Measurements from ENCODE around the gene MYPN.
"Not testable (repeated sequence)": the region's sequence is repeated elsewhere in the genome, so short reads cannot be mapped to it uniquely, and the experiment has no call there.

The MYPN gene

DNA sequence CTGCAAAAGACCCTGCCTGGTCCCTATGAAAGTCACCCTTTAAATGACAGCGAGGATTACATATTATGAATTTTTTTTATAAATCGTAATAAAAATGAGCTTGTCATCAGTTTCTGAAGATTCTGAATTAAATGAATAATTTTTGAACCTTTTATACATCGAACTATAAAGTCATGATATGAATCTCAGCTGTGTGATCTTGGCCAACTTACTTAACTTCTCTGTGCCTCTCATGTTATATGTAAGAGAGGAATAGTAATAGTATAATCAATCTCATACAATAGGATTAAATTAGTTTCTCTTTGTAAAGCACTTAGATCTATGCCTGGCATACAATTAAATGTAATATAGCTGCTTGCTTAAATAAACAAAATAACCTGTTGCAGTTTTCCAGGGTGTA is 127.9 kb downstream of the MYPN start:
- DNase-seq = no peak

DNA sequence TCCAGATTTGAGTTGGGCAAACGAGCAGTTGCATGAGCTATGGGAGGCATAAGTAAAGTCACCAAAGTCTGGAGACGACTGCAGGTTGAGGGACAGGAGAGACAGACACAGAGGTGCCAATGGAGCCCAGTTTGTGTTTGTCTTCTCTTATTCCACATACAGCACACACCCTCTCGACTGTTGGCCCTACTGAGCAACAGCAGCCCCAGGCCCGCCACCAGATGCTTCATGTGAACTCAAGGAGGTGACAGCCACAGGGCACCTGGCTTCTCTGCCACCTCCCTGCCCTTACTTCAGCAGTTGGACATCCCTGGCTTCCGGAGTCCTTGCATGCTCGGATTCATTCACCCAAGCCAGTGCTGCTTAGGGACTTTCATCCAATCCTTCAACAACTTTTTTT is 129.1 kb downstream of the MYPN start:
- DNase-seq = no peak

DNA sequence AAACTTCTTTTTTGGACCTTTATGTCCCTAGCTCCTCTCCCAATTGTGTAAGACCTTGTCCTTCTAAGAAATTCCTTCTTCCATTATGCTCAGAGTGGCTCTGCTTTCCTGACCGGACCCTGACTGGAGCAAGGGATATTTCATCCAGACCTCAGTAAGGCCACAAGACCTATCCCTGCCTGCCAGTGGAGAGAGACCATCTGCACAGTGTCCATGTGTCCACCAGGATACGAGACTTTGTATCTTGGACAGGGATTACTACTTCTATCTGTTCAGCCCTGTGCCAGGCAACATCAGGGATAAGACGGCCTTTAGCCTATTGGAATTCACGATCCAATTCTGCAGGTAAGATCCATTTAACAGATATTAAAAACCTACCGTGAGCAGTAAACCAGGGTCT is 129.8 kb downstream of the MYPN start:
- no peak for DNase-seq

- no peak for DNase-seq
These were observed 130.4 kb downstream of the MYPN start for GRCh38 chr10:68239596-68240150.

DNA sequence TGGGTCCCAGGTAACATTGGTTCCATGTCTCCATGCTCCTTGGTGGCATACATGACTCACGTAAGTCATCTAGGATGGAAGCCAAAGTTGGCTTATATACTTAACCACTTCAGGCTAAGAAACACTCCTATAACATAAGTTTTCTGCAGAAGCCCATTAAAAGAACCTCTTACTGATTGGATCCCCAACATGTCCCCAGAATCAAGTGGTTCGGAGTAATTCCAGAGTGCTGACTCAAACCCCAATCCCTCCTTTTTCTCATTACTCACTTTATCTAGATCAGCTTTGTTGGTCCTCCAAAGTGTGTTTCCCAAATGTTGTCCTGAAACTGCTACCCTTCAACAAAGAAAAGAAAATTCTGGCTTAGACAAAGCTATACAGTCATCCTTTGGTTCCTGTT is 132.8 kb downstream of the MYPN start:
- DNase-seq = no peak

- not testable (repeated sequence) for DNase-seq
These were observed 137.1 kb downstream of the MYPN start for GRCh38 chr10:68246397-68246796.

DNA sequence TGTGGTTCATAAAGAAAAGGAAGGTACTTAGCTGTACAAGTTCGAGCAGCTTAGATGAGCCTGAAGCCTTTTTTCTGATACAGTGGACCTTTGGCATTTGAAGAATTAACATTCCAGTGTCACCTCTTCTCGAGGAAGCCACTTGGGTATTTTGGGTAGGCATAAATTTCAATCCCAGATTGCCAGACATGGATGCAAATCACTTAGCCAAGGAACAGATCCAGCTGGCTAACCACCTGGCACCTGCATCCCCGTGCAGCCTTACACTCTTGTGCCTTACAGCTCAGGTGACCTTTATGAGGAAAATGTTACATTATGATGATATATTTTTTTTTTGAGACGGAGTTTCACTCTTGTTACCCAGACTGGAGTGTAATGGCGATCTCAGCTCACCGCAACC is 138.6 kb downstream of the MYPN start:
- no peak for DNase-seq

DNA sequence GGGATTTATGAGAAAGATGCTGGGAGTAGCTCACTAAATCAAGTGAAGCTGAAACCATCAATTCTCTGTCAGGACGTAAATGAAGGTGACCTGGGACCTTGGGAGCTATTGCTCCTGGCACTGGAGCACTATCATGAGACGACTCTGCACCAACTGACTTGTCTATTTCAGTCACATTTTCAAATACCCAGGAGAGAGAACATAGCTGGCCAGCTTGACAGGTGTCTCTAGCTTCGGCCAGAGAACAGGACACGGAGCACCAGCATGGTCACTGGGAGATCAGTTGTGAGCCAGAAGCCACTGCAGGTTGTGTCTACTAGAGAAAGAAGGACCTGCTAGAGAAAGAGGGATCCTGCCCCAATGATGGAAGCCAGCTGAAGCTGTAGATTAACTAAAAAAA is 140.0 kb downstream of the MYPN start:
- no peak for DNase-seq

DNA sequence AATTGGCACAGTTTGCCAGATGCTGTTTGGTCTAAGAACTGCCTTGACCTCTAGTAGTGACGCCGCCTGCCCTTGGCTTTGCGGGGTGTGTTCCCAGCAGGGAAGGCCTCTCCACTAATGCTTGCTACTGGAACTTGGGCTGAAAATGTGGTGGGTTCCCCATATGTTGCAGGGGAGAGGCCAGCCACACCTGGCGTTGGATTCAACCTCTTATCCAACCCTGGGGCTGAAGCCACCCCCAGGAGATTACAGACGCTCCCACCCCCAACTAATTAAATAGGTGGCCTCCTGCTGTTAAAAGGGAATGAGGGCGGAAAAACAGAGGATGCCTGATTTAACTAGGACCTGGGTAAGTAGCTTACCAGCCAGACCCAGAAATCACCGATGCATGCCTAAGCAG is 141.9 kb downstream of the MYPN start:
- DNase-seq = no peak

GRCh38 chr10:68251625-68252495 is 142.6 kb downstream of the MYPN start:
- no peak for DNase-seq

GRCh38 chr10:68253346-68253745 is 144.1 kb downstream of the MYPN start:
- no peak for DNase-seq

GRCh38 chr10:68261132-68261856 is 152.0 kb downstream of the MYPN start:
- no peak for DNase-seq

All from activated gamma-delta T cell treated with Interleukin-2 at 50 U/mL for 16 hours (primary cell).